K562 (cell line): ENCODE measurements around the gene DGKB. TPM values are rescaled to one million over a fixed set of nuclear protein-coding genes. Genes with fewer than 3 reads are reported as not detected.

Source experiments
- ATAC-seq: fragments of 200-7000 bp; cut with Tn5 transposase; 3 replicates; pipeline ENCODE4 v1.9.1; 2020; ENCODE audit warnings: moderate library complexity
- BruUV-seq: library from RNA; stranded (reverse); fragments of 400-500 nt; replicated peaks from 2 replicates; lab custom pipeline; 2021; lab: Mats Ljungman, UMichigan
- CTCF ChIA-PET: fragments of 300-600 bp; formaldehyde crosslinking; extraction: SDS; loops from one replicate; lab custom pipeline; 2021; ENCODE audit warnings: low intra/inter-chr PET ratio; lab: Yijun Ruan, JAX
- POLR2A ChIA-PET: fragments of 300-600, 350-650 bp; sonication (Branson Sonifier 250); formaldehyde crosslinking; extraction: SDS; loops from one replicate; lab custom pipeline; 2021; ENCODE audit warnings: antibody characterized with exemption, inconsistent platforms; lab: Yijun Ruan, JAX
- DNase-seq, 4 experiments: peaks; one replicate each; pipeline versions ENCODE4 v3.0.0 to v3.0.0-alpha.2; 2011 to 2018; ENCODE audit warnings: low spot score in 3 of 4, mixed read lengths in 3 of 4; ENCODE audit errors: extremely low read depth in 1 of 4
- FAIRE-seq: peaks from 2 replicates; lab custom pipeline; 2011; peaks lifted over from hg19 to GRCh38; lab: Jason Lieb, UNC
- H2AFZ ChIP-seq: 2 replicates; pipeline ENCODE4 v1.6.0; 2011; ENCODE audit warnings: low read depth, low read length, control low read depth, inconsistent platforms
- H3K27ac ChIP-seq: fragments of 200-600 bp; 3 replicates; pipeline ENCODE4 v1.8.0; 2011; ENCODE audit warnings: low read depth, mild to moderate bottlenecking, control low read depth, inconsistent platforms, low read length, moderate library complexity, mixed read lengths; ENCODE audit errors: extremely low read depth
- H3K27me3 ChIP-seq, 2 experiments: fragments of 300-600 bp in 1 of 2; 2 replicates in 1 of 2; 3 replicates in 1 of 2; pipeline versions ENCODE4 v1.6.0 to v1.8.0; 2011; ENCODE audit warnings: inconsistent platforms in 2 of 2, low read length in 2 of 2, mild to moderate bottlenecking in 1 of 2, mixed read lengths in 1 of 2, moderate library complexity in 1 of 2; ENCODE audit not compliant: control insufficient read depth in 2 of 2, insufficient read depth in 2 of 2
- H3K36me3 ChIP-seq: fragments of 300-600 bp; 3 replicates; pipeline ENCODE4 v1.8.0; 2011; ENCODE audit warnings: mild to moderate bottlenecking, low read length, inconsistent platforms; ENCODE audit not compliant: control insufficient read depth, insufficient read depth
- H3K4me1 ChIP-seq, 2 experiments: fragments of 200-600 bp in 1 of 2; replicated peaks in 1 of 2; 2 replicates in 1 of 2; 3 replicates in 1 of 2; pipeline versions ENCODE4 v1.5.1 to v1.8.0; 2011; ENCODE audit warnings: inconsistent platforms in 2 of 2, low read length in 2 of 2, mild to moderate bottlenecking in 1 of 2, mixed read lengths in 1 of 2, moderate library complexity in 1 of 2; ENCODE audit not compliant: control insufficient read depth in 2 of 2, insufficient read depth in 2 of 2
- H3K4me2 ChIP-seq: 2 replicates; pipeline ENCODE4 v1.6.1; 2011; ENCODE audit warnings: low read length, control low read depth, inconsistent platforms, mixed read lengths; ENCODE audit not compliant: insufficient read depth
- H3K4me3 ChIP-seq: fragments of 200-600 bp; sonication (generic), shearing (Covaris generic); 2 replicates; pipeline ENCODE4 v1.5.1; 2016; ENCODE audit warnings: control low read depth, inconsistent platforms
- H3K79me2 ChIP-seq: fragments of 200-600 bp; 3 replicates; pipeline ENCODE4 v1.8.0; 2011; ENCODE audit warnings: low read length, inconsistent platforms; ENCODE audit not compliant: control insufficient read depth, insufficient read depth
- H3K9ac ChIP-seq, 2 experiments: 2 replicates each; pipeline versions ENCODE4 v1.6.0 to v1.6.1; 2011; ENCODE audit warnings: low read depth in 2 of 2, low read length in 2 of 2, control low read depth in 1 of 2, inconsistent platforms in 1 of 2, mild to moderate bottlenecking in 1 of 2, mixed read lengths in 1 of 2; ENCODE audit not compliant: insufficient read depth in 1 of 2
- H3K9me1 ChIP-seq: one replicate; pipeline ENCODE4 v1.6.0; 2011; ENCODE audit warnings: inconsistent platforms, mild to moderate bottlenecking, low read length, moderate library complexity; ENCODE audit not compliant: control insufficient read depth, insufficient read depth
- H3K9me3 ChIP-seq: replicated peaks from 2 replicates; pipeline ENCODE4 v1.5.1; 2011; ENCODE audit warnings: low read depth, low read length, inconsistent platforms; ENCODE audit not compliant: control insufficient read depth, insufficient read depth
- H4K20me1 ChIP-seq: replicated peaks from 2 replicates; pipeline ENCODE4 v1.6.1; 2011; ENCODE audit warnings: low read length, inconsistent platforms, mixed read lengths; ENCODE audit not compliant: control insufficient read depth, insufficient read depth
- CBX1 ChIP-seq: sonication (generic); IDR thresholded peaks from 2 replicates; pipeline ENCODE4 v1.6.1; 2016; ENCODE audit warnings: antibody characterized with exemption, low read depth, mild to moderate bottlenecking
- HNRNPH1 ChIP-seq: fragments of 200-400 bp; formaldehyde crosslinking; optimal IDR thresholded peaks from 2 replicates; pipeline ENCODE3; 2017; ENCODE audit warnings: low read depth, mild to moderate bottlenecking, low read length, moderate library complexity
- PHF21A ChIP-seq: fragments of 450-650 bp; IDR thresholded peaks from 2 replicates; pipeline ENCODE4 v1.6.1; 2017; ENCODE audit warnings: low read depth, borderline replicate concordance
- TCF3 ChIP-seq: sonication (generic); formaldehyde crosslinking; IDR thresholded peaks from 2 replicates; pipeline ENCODE4 v1.4.0; 2020; ENCODE audit warnings: mild to moderate bottlenecking, missing genetic modification reagents
- TEAD4 ChIP-seq, 2 experiments: sonication (generic) in 1 of 2; formaldehyde crosslinking in 1 of 2; IDR thresholded peaks; 2 replicates each; pipeline versions ENCODE4 v1.6.1 to v1.8.0; 2012 to 2022; ENCODE audit warnings: borderline replicate concordance in 1 of 2, inconsistent platforms in 1 of 2, low read length in 1 of 2, mild to moderate bottlenecking in 1 of 2, missing genetic modification reagents in 1 of 2
- ZBTB17 ChIP-seq: fragments of 450-650 bp; formaldehyde crosslinking; IDR thresholded peaks from 2 replicates; pipeline ENCODE4 v1.4.0; 2020; ENCODE audit warnings: mild to moderate bottlenecking
- ZNF134 ChIP-seq: fragments of 250-450 bp; sonication (Bioruptor Pico); conservative IDR thresholded peaks from 2 replicates; pipeline ENCODE4 v1.4.0; 2020
- ZNF212 ChIP-seq: fragments of 450-650 bp; formaldehyde crosslinking; IDR thresholded peaks from 2 replicates; pipeline ENCODE4 v1.4.0; 2020; ENCODE audit warnings: mild to moderate bottlenecking
- ZNF239 ChIP-seq: fragments of 250-450 bp; sonication (Bioruptor Pico); IDR thresholded peaks from 2 replicates; pipeline ENCODE4 v1.4.0; 2020; ENCODE audit warnings: mild to moderate bottlenecking
- ZNF318 ChIP-seq, 2 experiments: fragments of 450-650 bp; IDR thresholded peaks; 2 replicates each; pipeline ENCODE4 v1.6.1; 2016; ENCODE audit warnings: mild to moderate bottlenecking in 2 of 2, borderline replicate concordance in 1 of 2, low read depth in 1 of 2, moderate library complexity in 1 of 2
- ZNF592 ChIP-seq: fragments of 450-650 bp; IDR thresholded peaks from 2 replicates; pipeline ENCODE4 v1.6.1; 2017; ENCODE audit warnings: antibody characterized with exemption, mild to moderate bottlenecking
- WGBS: fragments of 100-300 bp; shearing (Covaris generic); methylation state at CpG from one replicate; pipeline ENCODE4 v1.1.6; 2016; ENCODE audit warnings: low coverage, mixed read lengths; ENCODE audit not compliant: insufficient coverage; ENCODE audit errors: missing lambda C conversion rate; 5-methylcytosine and 5-hydroxymethylcytosine counted together
- in situ Hi-C: fragments of 300-500 bp; cut with MboI; formaldehyde crosslinking; loops from 4 replicates; pipeline ENCODE4 v1.15.0; 2018; ENCODE audit warnings: inconsistent platforms, mixed read lengths
- intact Hi-C: fragments of 100-400 bp; cut with micrococcal nuclease; formaldehyde crosslinking; loops from 2 replicates; pipeline ENCODE4 v1.14.2; 2022
- polyA plus RNA-seq, 8 experiments: library from polyadenylated mRNA; depleted of rRNA in 4 of 8; stranded (reverse) in 5 of 8; unstranded in 3 of 8; fragments of >200 nt; fragmentation: Nextera tagmentation in 2 of 8; fragmentation: Illumina TruSeq in 1 of 8; extraction: Ambion mirVana in 2 of 8; extraction: Trizol in 1 of 8; gene quantifications; 2 replicates each; pipeline versions ENCODE4 v1.2.1 to v1.2.3, GENCODE V29; 2011 to 2014; ENCODE audit warnings: inconsistent platforms in 1 of 8, missing spikeins in 1 of 8
- total RNA-seq, 7 experiments: library from RNA; depleted of rRNA in 6 of 7; stranded (reverse); fragments of >200 nt in 6 of 7; fragmentation: Illumina TruSeq in 2 of 7; extraction: Trizol in 2 of 7; gene quantifications; 2 replicates each; pipeline versions ENCODE4 v1.2.1 to v1.2.3, GENCODE V29; 2011 to 2021; ENCODE audit warnings: low replicate concordance in 1 of 7

DGKB gene
- total and polyA plus RNA-seq, 9 of the 15 experiments (the other 6 are each of a cell fraction or from before 2014, with no cell fraction given), result 0.01 TPM; not detected in 8

DNA sequence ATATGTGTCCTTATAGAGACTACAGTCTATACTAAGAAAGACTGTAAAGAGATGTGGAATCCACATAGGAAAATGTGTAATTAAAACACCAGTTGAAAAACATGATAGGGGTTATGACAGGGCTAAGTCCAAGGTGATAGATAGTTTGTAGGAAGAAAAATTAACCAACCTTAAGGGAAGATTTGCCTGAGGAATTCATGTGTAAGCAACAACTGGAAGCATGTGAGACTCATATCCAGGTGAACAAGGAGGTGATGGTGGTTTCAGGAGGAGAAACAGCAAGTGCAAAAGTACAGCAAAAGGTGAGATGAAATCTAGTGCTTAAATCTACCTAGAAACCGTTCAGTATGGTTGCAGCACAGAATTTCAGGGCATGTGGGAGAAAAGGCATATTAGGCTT is 696.4 kb downstream of the DGKB start:
- no peak overlapping the region for H3K4me3 ChIP-seq
- no peak overlapping the region for H2AFZ ChIP-seq
- intact Hi-C loops (no loop called here), in situ Hi-C loops (no loop called here)
- no peaks in the 10 kb centered on the region for H3K9me1 ChIP-seq
- ChIA-PET POLR2A (no interaction called here), CTCF (no interaction called here)
- WGBS, result 0% methylated on average over 1 of the region's 1 CpG
- DNase-seq (no peak), FAIRE-seq (no peak), ATAC-seq (no peak)
- H3K9me3 ChIP-seq, result no peaks in the 10 kb centered on the region
- BruUV-seq, result no TSS peak
- H3K9ac ChIP-seq, result no peak overlapping the region
- no peaks in the 10 kb centered on the region for H3K36me3 ChIP-seq
- H3K79me2 ChIP-seq, result no peaks in the 10 kb centered on the region
- no peaks in the 10 kb centered on the region for H4K20me1 ChIP-seq
- no peaks in the 10 kb centered on the region for H3K4me1 ChIP-seq
- no peak overlapping the region for H3K27ac ChIP-seq
- H3K27me3 ChIP-seq, result no peaks in the 10 kb centered on the region
- no peak overlapping the region for H3K4me2 ChIP-seq
- TF ChIP-seq CBX1 (no peak), ZNF239 (CRISPR knock-in tag) (no peak), ZNF212 (CRISPR knock-in tag) (no peak), HNRNPH1 (no peak), ZNF134 (no peak), ZNF318 (IDR thresholded peaks at IDR 0.05; ENCODE audit: borderline replicate concordance in 1 of 2, low read depth in 1 of 2) (no peak), ZNF592 (no peak), TCF3 (CRISPR knock-in tag) (no peak), TEAD4 (IDR thresholded peaks at IDR 0.05; ENCODE audit: low read length) (no peak), TEAD4 (CRISPR knock-in tag; IDR thresholded peaks at IDR 0.05; ENCODE audit: borderline replicate concordance) (no peak), ZBTB17 (no peak), PHF21A (no peak)
